ENCODE measurements around the gene MPZ. TPM values are rescaled to one million over a fixed set of nuclear protein-coding genes. Genes with fewer than 3 reads are reported as not detected.

The MPZ gene
- total RNA-seq, 1 donor from 2014 or later: 1.4 TPM

Other genes with a start within 250 kb of the MPZ start
- gene ARHGAP30, start 240.1 kb downstream of the MPZ start, total RNA-seq: 6.0 TPM
- 115 TPM for gene NECTIN4, start 220.4 kb downstream of the MPZ start, total RNA-seq
- gene KLHDC9, start 211.6 kb downstream of the MPZ start, total RNA-seq: 4.5 TPM
- gene PFDN2, start 191.9 kb downstream of the MPZ start, total RNA-seq: 46.2 TPM
- gene NIT1, start 191.9 kb downstream of the MPZ start, total RNA-seq: 26.4 TPM
- gene DEDD, start 177.3 kb downstream of the MPZ start, total RNA-seq: 24.9 TPM
- gene UFC1, start 156.0 kb downstream of the MPZ start, total RNA-seq: 76.7 TPM
- gene USP21, start 150.5 kb downstream of the MPZ start, total RNA-seq: 15.6 TPM
- 10.4 TPM for gene PPOX, start 143.5 kb downstream of the MPZ start, total RNA-seq
- 17.7 TPM for gene B4GALT3, start 132.5 kb downstream of the MPZ start, total RNA-seq
- gene ADAMTS4, start 110.9 kb downstream of the MPZ start, total RNA-seq: 1.3 TPM
- gene NDUFS2, start 107.6 kb downstream of the MPZ start, total RNA-seq: 56.4 TPM
- 0.76 TPM for gene FCER1G, start 94.7 kb downstream of the MPZ start, total RNA-seq
- gene APOA2, start 86.3 kb downstream of the MPZ start, total RNA-seq: not detected
- gene TOMM40L, start 83.9 kb downstream of the MPZ start, total RNA-seq: 11.4 TPM
- gene NR1I3, start 71.8 kb downstream of the MPZ start, total RNA-seq: not detected
- gene PCP4L1, start 51.2 kb downstream of the MPZ start, total RNA-seq: 29.3 TPM
- 185 TPM for gene SDHC, start 4.4 kb upstream of the MPZ start, total RNA-seq
- not detected for gene CFAP126, start 57.9 kb upstream of the MPZ start, total RNA-seq
- gene FCGR2A, start 195.5 kb upstream of the MPZ start, total RNA-seq: 3.1 TPM
- 1.4 TPM for gene HSPA6, start 214.6 kb upstream of the MPZ start, total RNA-seq
- gene FCGR3A, start 239.8 kb upstream of the MPZ start, total RNA-seq: 1.00 TPM

Data from esophagus mucosa (tissue), 1 donor.